IMR-90 (cell line): ENCODE data around the gene DNAJC6.

ENCODE experiments used
- CTCF ChIP-seq: conservative IDR thresholded peaks from 2 replicates; pipeline ENCODE4 v1.5.1; 2012; ENCODE audit warnings: mild to moderate bottlenecking, low read depth, low read length, improper control_type of control experiment
- RAD21 ChIP-seq: IDR thresholded peaks from 2 replicates; pipeline ENCODE4 v1.6.1; 2012; ENCODE audit warnings: low read length, improper control_type of control experiment
- RFX5 ChIP-seq: IDR thresholded peaks from 2 replicates; pipeline ENCODE4 v1.8.0; 2012; ENCODE audit warnings: low read depth, mild to moderate bottlenecking, low read length, moderate library complexity
- USF2 ChIP-seq: fragments of 150-350 bp; IDR thresholded peaks from 2 replicates; pipeline ENCODE4 v1.6.1; 2017; ENCODE audit warnings: mild to moderate bottlenecking, antibody characterized with exemption, low read length, low read depth

GRCh38 chr1:65449214-65449823, 140.0 kb downstream of the DNAJC6 start:
- no peak for TF ChIP-seq USF2
- TF ChIP-seq CTCF = no peak
- TF ChIP-seq RAD21 = no peak
- TF ChIP-seq RFX5 = no peak
